Duodenal mucosa (tissue), 2 donors: ENCODE measurements around the gene CYSTM1.

ENCODE experiments used
- H3K27ac ChIP-seq: one replicate; pipeline ENCODE4 v1.7.0; 2013; ENCODE audit warnings: low read depth, low read length
- H3K27me3 ChIP-seq, 2 donors: one replicate each; pipeline ENCODE4 v1.7.0; 2013; ENCODE audit warnings: low read length in 2 of 2, control low read depth in 1 of 2; ENCODE audit not compliant: insufficient read depth in 2 of 2, control insufficient read depth in 1 of 2
- H3K36me3 ChIP-seq, 2 donors: one replicate each; pipeline ENCODE4 v1.7.0; 2013; ENCODE audit warnings: low read length in 2 of 2, control low read depth in 1 of 2; ENCODE audit not compliant: insufficient read depth in 2 of 2, control insufficient read depth in 1 of 2
- H3K4me1 ChIP-seq, 2 donors: one replicate each; pipeline ENCODE4 v1.7.0; 2013; ENCODE audit warnings: low read length in 2 of 2, control low read depth in 1 of 2; ENCODE audit not compliant: insufficient read depth in 2 of 2, control insufficient read depth in 1 of 2
- H3K4me3 ChIP-seq, 2 donors: one replicate each; pipeline ENCODE4 v1.7.0; 2013; ENCODE audit warnings: low read length in 2 of 2, low read depth in 1 of 2
- H3K9ac ChIP-seq, 2 donors: one replicate each; pipeline ENCODE4 v1.7.0; 2013; ENCODE audit warnings: low read length in 2 of 2, low read depth in 1 of 2
- H3K9me3 ChIP-seq, 2 donors: one replicate each; pipeline ENCODE4 v1.7.0; 2013; ENCODE audit warnings: low read length in 2 of 2, control low read depth in 1 of 2; ENCODE audit not compliant: control insufficient read depth in 1 of 2

The CYSTM1 gene

DNA sequence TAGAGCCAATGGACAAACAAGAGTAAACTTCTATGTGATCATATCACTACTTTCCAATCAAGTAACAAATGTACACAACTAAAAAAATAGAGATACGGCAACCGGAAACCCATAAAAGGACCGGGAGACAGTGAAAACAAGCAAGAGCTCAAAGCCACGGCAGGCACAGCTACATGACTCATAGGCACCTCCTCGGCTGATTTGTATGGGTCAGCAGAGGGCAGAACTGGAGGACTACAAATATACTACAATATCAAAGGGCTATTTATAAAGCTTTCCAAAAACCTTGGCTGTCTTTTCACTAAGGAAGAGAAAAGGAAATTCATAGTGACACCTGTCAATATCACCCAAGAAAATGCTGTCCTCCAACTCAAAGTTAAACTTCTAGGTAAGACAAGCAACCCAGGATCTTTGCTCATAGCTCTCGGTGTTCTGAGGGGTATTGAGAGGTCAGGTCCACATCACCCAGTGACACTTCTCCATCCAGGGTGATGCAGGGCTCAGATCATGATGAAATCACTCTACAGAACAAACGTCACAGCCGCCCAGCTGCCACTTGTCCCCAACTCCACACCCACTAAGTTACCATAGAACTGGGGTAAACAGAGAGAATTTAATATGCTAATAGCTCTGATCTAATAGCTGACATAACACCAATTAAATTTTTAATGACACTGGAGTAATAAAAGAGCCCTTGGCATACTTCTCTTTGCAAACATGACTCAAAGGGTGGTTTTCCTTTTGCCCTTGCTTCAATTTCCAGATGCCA is 86.6 kb downstream of the CYSTM1 start:
- peaks cover 0 to 5% of the 10 kb centered on the region in 2 donors for H3K36me3 ChIP-seq
- peak overlapping the region; percentile 67 for H3K27ac ChIP-seq
- H3K4me3 ChIP-seq, result no peak overlapping the region
- H3K9ac ChIP-seq, result peak overlapping the region; percentile 44 to 53
- H3K4me1 ChIP-seq, result peaks cover 36 to 42% of the 10 kb centered on the region in 2 donors
- H3K9me3 ChIP-seq, result no peaks in the 10 kb centered on the region
- H3K27me3 ChIP-seq, result no peaks in the 10 kb centered on the region

- Histone ChIP-seq H3K27ac (no peak overlapping the region), H3K9ac (peak overlapping the region in 1 of 2 donors; percentile 23), H3K27me3 (no peaks in the 10 kb centered on the region), H3K9me3 (no peaks in the 10 kb centered on the region), H3K36me3 (peaks cover 0 to 5% of the 10 kb centered on the region in 2 donors), H3K4me3 (no peak overlapping the region), H3K4me1 (peaks cover 41 to 48% of the 10 kb centered on the region in 2 donors)
Measured at GRCh38 chr5:140262221-140262620, 87.2 kb downstream of the CYSTM1 start.

DNA sequence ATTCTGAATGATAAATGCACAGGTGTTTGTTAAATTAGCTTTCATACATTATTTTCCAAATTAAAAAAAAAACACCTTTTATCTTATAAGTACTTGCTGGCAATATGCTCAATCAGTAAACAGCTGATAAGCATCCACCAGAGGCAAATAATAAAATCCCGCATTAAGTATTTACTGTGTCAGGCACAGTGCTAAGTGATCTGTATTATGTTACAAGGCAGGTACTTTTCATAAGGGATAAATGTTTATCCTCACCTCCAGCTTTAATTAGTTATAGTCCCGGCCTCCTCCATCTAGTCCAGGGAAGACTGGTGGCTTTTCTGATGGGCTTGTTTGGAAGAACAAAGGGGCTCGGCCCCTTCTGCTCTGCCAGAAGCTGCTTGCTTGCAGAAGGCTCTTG is 87.9 kb downstream of the CYSTM1 start:
- no peaks in the 10 kb centered on the region for H3K27me3 ChIP-seq
- peaks cover 0 to 5% of the 10 kb centered on the region in 2 donors for H3K36me3 ChIP-seq
- H3K4me1 ChIP-seq, result peaks cover 45 to 54% of the 10 kb centered on the region in 2 donors
- H3K27ac ChIP-seq, result no peak overlapping the region
- no peak overlapping the region for H3K9ac ChIP-seq
- H3K4me3 ChIP-seq, result no peak overlapping the region
- no peaks in the 10 kb centered on the region for H3K9me3 ChIP-seq

GRCh38 chr5:140265845-140266244 is 90.9 kb downstream of the CYSTM1 start:
- H3K9ac ChIP-seq, result no peak overlapping the region
- no peak overlapping the region for H3K27ac ChIP-seq
- no peaks in the 10 kb centered on the region for H3K27me3 ChIP-seq
- H3K4me1 ChIP-seq, result peaks cover 35 to 45% of the 10 kb centered on the region in 2 donors
- no peaks in the 10 kb centered on the region for H3K36me3 ChIP-seq
- no peaks in the 10 kb centered on the region for H3K9me3 ChIP-seq
- no peak overlapping the region for H3K4me3 ChIP-seq

DNA sequence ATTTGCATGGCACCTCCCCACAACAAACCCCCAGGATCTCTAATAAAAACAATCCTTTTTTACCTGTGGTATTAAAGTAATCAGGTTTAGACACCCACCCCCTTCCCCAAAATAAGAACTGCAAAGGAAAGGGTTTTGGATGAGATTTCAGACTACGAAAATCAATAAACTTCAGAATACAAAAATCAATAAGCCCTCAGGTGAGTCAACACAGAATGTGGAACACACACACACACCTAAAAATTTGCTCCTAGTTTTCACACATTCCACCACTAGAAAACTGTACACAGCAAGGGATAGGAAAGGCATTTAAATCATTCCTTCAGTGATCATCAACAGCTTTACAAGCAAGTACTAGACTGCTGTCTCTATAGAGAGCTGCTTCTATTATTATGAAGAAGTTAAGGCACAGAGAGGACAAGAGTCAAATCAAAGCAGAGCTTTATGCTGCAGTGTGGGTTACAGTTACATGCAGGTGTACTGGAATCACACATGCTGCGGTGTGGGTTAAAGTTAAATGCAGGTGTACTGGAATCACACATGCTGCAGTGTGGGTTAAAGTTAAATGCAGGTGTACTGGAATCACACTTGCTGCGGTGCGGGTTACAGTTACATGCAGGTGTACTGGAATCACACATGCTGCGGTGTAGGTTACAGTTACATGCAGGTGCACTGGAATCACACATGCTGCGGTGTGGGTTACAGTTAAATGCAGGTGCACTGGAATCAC is 91.6 kb downstream of the CYSTM1 start:
- H3K9me3 ChIP-seq, result no peaks in the 10 kb centered on the region
- H3K9ac ChIP-seq, result no peak overlapping the region
- peaks cover 27 to 41% of the 10 kb centered on the region in 2 donors for H3K4me1 ChIP-seq
- no peak overlapping the region for H3K4me3 ChIP-seq
- H3K27ac ChIP-seq, result no peak overlapping the region
- H3K27me3 ChIP-seq, result no peaks in the 10 kb centered on the region
- no peaks in the 10 kb centered on the region for H3K36me3 ChIP-seq

DNA sequence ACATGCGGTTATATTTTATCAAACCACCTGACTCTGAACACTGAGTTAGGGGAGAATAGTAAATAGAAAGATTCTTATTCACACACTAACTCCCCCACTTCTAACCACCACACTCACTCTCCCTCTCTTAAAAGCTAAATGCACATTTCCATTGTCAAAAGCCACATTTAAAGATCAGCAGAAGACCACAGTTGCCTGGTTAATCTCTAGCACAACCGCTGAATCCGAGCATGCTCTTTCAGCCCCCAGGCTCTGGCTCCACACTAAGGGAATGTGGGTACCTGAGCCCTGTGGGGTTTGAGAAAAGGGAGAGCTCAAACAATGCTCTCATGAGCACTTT is 92.2 kb downstream of the CYSTM1 start:
- no peaks in the 10 kb centered on the region for H3K9me3 ChIP-seq
- no peak overlapping the region for H3K9ac ChIP-seq
- no peaks in the 10 kb centered on the region for H3K27me3 ChIP-seq
- no peak overlapping the region for H3K4me3 ChIP-seq
- H3K4me1 ChIP-seq, result peaks cover 21 to 36% of the 10 kb centered on the region in 2 donors
- H3K36me3 ChIP-seq, result no peaks in the 10 kb centered on the region
- no peak overlapping the region for H3K27ac ChIP-seq

- Histone ChIP-seq H3K9ac (no peak overlapping the region), H3K4me1 (peaks cover 17 to 32% of the 10 kb centered on the region in 2 donors), H3K36me3 (no peaks in the 10 kb centered on the region), H3K27ac (peak overlapping the region; percentile 45), H3K4me3 (no peak overlapping the region), H3K27me3 (no peaks in the 10 kb centered on the region), H3K9me3 (no peaks in the 10 kb centered on the region)
Measured at GRCh38 chr5:140267559-140268018, 92.6 kb downstream of the CYSTM1 start.

DNA sequence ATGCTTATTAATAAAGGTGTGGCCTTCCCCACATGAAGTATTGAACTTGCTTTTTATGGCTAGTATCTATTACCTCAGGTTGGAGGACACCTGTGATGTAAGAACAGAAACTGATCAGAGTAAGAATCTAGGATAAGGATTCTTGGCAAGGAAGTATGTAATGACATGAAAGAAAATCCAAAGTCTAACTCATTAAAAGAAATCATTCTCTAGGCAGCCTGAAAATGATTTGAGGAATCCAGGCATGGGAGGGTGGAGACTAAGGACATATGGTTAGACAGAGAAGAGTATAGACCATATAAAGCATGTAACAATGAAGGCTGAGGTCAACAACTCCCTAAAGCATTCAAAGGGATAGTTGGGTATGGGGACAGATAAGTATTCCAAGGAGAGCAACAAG is 95.0 kb downstream of the CYSTM1 start:
- Histone ChIP-seq H3K36me3 (no peaks in the 10 kb centered on the region), H3K4me3 (no peak overlapping the region), H3K9ac (no peak overlapping the region), H3K27me3 (no peaks in the 10 kb centered on the region), H3K9me3 (no peaks in the 10 kb centered on the region), H3K27ac (no peak overlapping the region), H3K4me1 (peaks cover 13 to 28% of the 10 kb centered on the region in 2 donors)

GRCh38 chr5:140273401-140273877 is 98.5 kb downstream of the CYSTM1 start:
- H3K9me3 ChIP-seq, result peaks cover 0 to 3% of the 10 kb centered on the region in 2 donors
- no peak overlapping the region for H3K27ac ChIP-seq
- no peaks in the 10 kb centered on the region for H3K27me3 ChIP-seq
- H3K9ac ChIP-seq, result no peak overlapping the region
- no peaks in the 10 kb centered on the region for H3K36me3 ChIP-seq
- H3K4me3 ChIP-seq, result no peak overlapping the region
- H3K4me1 ChIP-seq, result peaks cover 0 to 11% of the 10 kb centered on the region in 2 donors

DNA sequence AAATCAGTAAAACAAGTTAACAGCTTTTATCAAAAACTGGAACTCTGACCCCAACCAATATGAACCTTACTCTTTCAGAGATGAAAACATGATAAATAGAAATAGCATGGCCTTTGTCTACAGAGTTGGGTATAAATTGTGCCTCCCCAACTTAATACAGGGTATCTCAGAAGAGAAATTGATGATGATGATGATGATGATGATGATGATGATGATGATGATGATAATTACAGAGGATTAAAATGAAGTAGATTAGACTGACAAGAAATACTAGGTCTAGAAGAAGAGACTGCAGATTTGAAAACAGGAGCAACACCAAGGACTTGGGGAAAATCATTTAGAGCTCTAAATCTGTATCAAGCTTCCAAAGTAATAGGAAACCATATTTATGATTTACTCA is 100.8 kb downstream of the CYSTM1 start:
- Histone ChIP-seq H3K9ac (no peak overlapping the region), H3K36me3 (no peaks in the 10 kb centered on the region), H3K4me1 (peaks cover 0 to 4% of the 10 kb centered on the region in 2 donors), H3K27ac (no peak overlapping the region), H3K9me3 (peaks cover 0 to 3% of the 10 kb centered on the region in 2 donors), H3K27me3 (no peaks in the 10 kb centered on the region), H3K4me3 (no peak overlapping the region)
